Effector memory CD4-positive, alpha-beta T cell (primary cell): ENCODE data around the gene TNFRSF1A.
"Not testable (repeated sequence)": the region's sequence is repeated elsewhere in the genome, so short reads cannot be mapped to it uniquely, and the experiment has no call there.

Experiments
- DNase-seq, 3 donors: peaks; one replicate each; pipeline ENCODE4 v3.0.0-alpha.2; 2020
- H3K27ac ChIP-seq: 2 replicates; pipeline ENCODE4 v1.7.0; 2013; ENCODE audit warnings: mild to moderate bottlenecking, low read length, moderate library complexity; ENCODE audit not compliant: insufficient read depth, poor library complexity, severe bottlenecking
- H3K27me3 ChIP-seq: replicated peaks from 2 replicates; pipeline ENCODE4 v1.7.0; 2013; ENCODE audit warnings: mild to moderate bottlenecking, low read length; ENCODE audit not compliant: insufficient read depth, control insufficient read depth, poor library complexity, severe bottlenecking
- H3K36me3 ChIP-seq: 2 replicates; pipeline ENCODE4 v1.7.0; 2013; ENCODE audit warnings: mild to moderate bottlenecking, low read length, moderate library complexity; ENCODE audit not compliant: control insufficient read depth, insufficient read depth
- H3K4me1 ChIP-seq: 2 replicates; pipeline ENCODE4 v1.7.0; 2013; ENCODE audit warnings: low read length, mild to moderate bottlenecking; ENCODE audit not compliant: control insufficient read depth, insufficient read depth, poor library complexity, severe bottlenecking
- H3K4me3 ChIP-seq: 2 replicates; pipeline ENCODE4 v1.7.0; 2013; ENCODE audit warnings: low read length, low read depth, mild to moderate bottlenecking; ENCODE audit not compliant: insufficient read depth, poor library complexity, severe bottlenecking
- H3K9me3 ChIP-seq: 2 replicates; pipeline ENCODE4 v1.7.0; 2013; ENCODE audit warnings: mild to moderate bottlenecking, low read length, moderate library complexity; ENCODE audit not compliant: control insufficient read depth

Gene TNFRSF1A

DNA sequence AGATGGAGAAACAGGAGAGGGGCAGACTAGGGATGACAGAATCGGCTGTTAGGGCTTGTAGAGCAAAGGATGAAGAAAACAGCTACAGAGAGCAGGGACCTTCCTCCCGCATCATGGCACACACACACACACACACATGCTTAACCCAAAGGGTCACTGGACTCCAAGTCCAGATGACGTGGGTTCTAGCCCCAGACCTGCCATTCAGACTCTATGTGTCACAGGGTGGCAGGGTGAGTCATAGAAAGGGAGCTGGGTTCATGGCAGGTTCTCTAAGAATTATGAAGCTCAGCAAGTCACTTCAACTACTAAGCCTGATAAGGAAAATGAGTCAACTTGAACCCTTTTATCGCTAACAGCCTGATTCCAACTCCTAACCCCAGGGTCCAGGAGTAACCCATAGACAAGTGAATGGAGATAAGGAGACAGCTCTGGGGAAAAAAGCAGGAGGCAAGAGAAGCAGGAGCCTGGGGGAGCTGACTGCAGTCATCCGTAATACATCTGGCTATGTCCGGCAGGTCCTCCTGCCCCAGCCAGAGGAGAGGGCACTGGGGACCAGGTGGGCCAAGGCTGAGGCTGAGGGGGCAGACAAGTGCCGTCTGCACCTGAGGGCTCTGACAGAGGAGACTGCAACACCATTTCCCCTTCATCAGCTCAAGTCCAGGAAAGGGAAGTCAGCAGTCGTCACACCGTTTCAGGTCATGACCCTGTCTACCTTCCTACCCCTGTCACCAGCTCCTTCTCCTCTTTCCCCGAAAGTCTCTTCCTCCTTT lies 3.6 kb upstream of the TNFRSF1A start:
- Histone ChIP-seq H3K4me1 (peaks cover 27% of the 10 kb centered on the region), H3K27ac (peak overlapping the region; percentile 18)
- DNase-seq: no peak

GRCh38 chr12:6344101-6344660 lies 2.3 kb upstream of the TNFRSF1A start:
- H3K4me1 ChIP-seq: peaks cover 34% of the 10 kb centered on the region
- not testable (repeated sequence) for H3K27ac ChIP-seq, H3K27me3 ChIP-seq

More for the DNA sequence above, 3.6 kb upstream of the TNFRSF1A start:
- Histone ChIP-seq H3K36me3 (no peaks in the 10 kb centered on the region), H3K9me3 (no peaks in the 10 kb centered on the region), H3K27me3 (no peaks in the 10 kb centered on the region), H3K4me3 (no peak overlapping the region)

GRCh38 chr12:6343518-6343917 lies 1.6 kb upstream of the TNFRSF1A start:
- no peaks in the 10 kb centered on the region for H3K27me3 ChIP-seq
- H3K4me1 ChIP-seq: peaks cover 40% of the 10 kb centered on the region
- no peak for DNase-seq
- H3K36me3 ChIP-seq: no peaks in the 10 kb centered on the region
- no peak overlapping the region for H3K27ac ChIP-seq
- no peaks in the 10 kb centered on the region for H3K9me3 ChIP-seq
- H3K4me3 ChIP-seq: no peak overlapping the region

More at GRCh38 chr12:6344101-6344660, 2.3 kb upstream of the TNFRSF1A start:
- H3K4me3 ChIP-seq, H3K9me3 ChIP-seq, DNase-seq, H3K36me3 ChIP-seq: not testable (repeated sequence)

GRCh38 chr12:6342140-6342889 lies 439 bp upstream of the TNFRSF1A start:
- peaks cover 47% of the 10 kb centered on the region for H3K4me1 ChIP-seq
- H3K27ac ChIP-seq: peak overlapping the region; percentile 85

GRCh38 chr12:6340745-6341416 lies 995 bp downstream of the TNFRSF1A start:
- no peak for DNase-seq
- Histone ChIP-seq H3K4me1 (peaks cover 58% of the 10 kb centered on the region), H3K27me3 (no peaks in the 10 kb centered on the region), H3K27ac (peak overlapping the region; percentile 85), H3K36me3 (no peaks in the 10 kb centered on the region), H3K9me3 (no peaks in the 10 kb centered on the region), H3K4me3 (peak overlapping the region; percentile 78)

More at GRCh38 chr12:6342140-6342889, 439 bp upstream of the TNFRSF1A start:
- Histone ChIP-seq H3K36me3 (no peaks in the 10 kb centered on the region), H3K27me3 (no peaks in the 10 kb centered on the region), H3K9me3 (no peaks in the 10 kb centered on the region), H3K4me3 (peak overlapping the region; percentile 78)
- DNase-seq: no peak

DNA sequence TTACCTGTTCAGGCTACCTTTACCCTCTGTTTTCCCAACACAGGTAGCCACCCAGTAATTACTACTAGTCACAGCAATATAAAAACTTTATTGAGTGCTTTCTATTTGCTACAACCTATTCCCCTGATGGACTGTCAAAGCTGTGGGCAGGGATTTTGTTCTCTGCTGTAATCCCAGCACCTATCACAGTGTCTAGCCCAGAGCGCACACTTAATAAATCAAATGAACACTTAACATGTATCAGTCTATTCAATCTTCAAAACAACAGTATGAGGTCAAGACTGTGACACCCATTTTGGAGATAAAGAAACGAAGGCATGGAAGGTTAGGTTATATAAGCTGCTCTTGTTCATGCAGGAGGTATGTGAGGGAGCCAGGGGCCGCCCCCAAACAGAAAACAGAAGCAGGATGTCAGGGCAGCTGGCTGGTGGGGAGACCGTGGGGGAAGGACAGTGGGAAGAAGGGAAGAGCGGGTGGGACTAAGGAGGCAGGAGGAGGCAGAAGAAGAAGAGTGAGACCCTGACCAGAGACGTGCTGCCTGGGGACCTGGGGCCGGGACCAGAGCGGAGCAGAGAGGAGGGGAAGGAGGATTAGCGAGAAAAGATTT lies 1.7 kb downstream of the TNFRSF1A start:
- Histone ChIP-seq H3K4me1 (peaks cover 57% of the 10 kb centered on the region), H3K36me3 (no peaks in the 10 kb centered on the region), H3K9me3 (no peaks in the 10 kb centered on the region), H3K27me3 (no peaks in the 10 kb centered on the region), H3K27ac (peak overlapping the region; percentile 85), H3K4me3 (peak overlapping the region; percentile 78)
- no peak for DNase-seq

DNA sequence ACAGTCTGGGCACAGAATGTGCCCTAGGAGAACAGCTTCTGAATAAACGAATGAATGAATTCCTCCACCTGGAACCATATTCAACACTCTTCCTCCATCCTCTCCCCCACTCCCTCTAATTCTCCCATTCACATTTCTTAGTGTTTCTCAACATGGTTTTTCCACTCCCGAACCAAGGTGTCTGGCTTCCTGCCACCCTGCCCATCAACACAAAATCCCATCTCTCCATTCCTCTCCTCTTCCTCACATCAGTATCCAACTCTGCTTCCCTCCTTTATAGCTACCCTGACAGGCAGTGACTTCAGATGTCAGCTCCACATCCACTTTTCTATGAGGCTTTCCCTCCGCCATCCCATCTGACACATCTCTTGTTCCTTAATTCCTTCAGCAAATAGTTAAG lies 2.9 kb downstream of the TNFRSF1A start:
- no peaks in the 10 kb centered on the region for H3K9me3 ChIP-seq
- H3K27me3 ChIP-seq: no peaks in the 10 kb centered on the region
- peak overlapping the region; percentile 85 for H3K27ac ChIP-seq
- H3K36me3 ChIP-seq: peaks cover 2% of the 10 kb centered on the region
- DNase-seq: no peak
- peak overlapping the region; percentile 78 for H3K4me3 ChIP-seq
- H3K4me1 ChIP-seq: peaks cover 64% of the 10 kb centered on the region

DNA sequence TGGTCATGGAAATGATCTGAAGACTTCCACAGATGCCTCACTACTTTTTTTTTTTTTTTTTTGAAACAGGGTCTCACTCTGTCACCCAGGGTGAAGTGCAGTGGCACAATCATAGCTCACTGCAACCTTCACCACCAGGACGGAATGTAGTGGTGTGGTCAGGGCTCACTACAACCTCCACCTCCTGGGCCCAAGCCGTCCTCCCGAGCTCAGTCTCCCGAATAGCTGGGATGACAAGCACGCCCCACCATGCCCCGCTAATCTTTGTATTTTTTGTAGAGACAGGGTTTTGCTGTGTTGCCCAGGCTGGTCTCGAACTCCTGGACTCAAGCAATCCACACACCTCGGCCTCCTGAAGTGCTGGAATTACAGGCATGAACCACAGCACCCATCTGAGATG lies 3.3 kb downstream of the TNFRSF1A start:
- Histone ChIP-seq H3K4me1 (peaks cover 66% of the 10 kb centered on the region), H3K27ac (peak overlapping the region; percentile 83), H3K4me3 (peak overlapping the region; percentile 78)
- not testable (repeated sequence) for H3K9me3 ChIP-seq, H3K27me3 ChIP-seq, DNase-seq, H3K36me3 ChIP-seq

- Histone ChIP-seq H3K36me3 (peaks cover 11% of the 10 kb centered on the region), H3K9me3 (no peaks in the 10 kb centered on the region), H3K27ac (peak overlapping the region; percentile 83), H3K27me3 (no peaks in the 10 kb centered on the region), H3K4me1 (peaks cover 66% of the 10 kb centered on the region), H3K4me3 (peak overlapping the region; percentile 54)
- DNase-seq: no peak
Observed at GRCh38 chr12:6337958-6338433, 3.9 kb downstream of the TNFRSF1A start.
